SK-N-DZ (cell line): ENCODE results near the gene CSF3R.
"Not testable (repeated sequence)": the region's sequence is repeated elsewhere in the genome, so short reads cannot be mapped to it uniquely, and the experiment has no call there.

Source experiments
- DNase-seq: peaks from one replicate; pipeline ENCODE4 v3.0.0-alpha.2; 2015; ENCODE audit warnings: low spot score

Gene CSF3R

GRCh38 chr1:36513676-36514473 lies 31.2 kb upstream of the CSF3R start:
- no peak for DNase-seq

- DNase-seq = no peak
Observed at GRCh38 chr1:36512842-36513241, 30.1 kb upstream of the CSF3R start.

GRCh38 chr1:36511804-36512798 lies 29.4 kb upstream of the CSF3R start:
- no peak for DNase-seq

- DNase-seq = not testable (repeated sequence)
Observed at GRCh38 chr1:36511220-36511619, 28.5 kb upstream of the CSF3R start.

GRCh38 chr1:36510418-36510817 lies 27.7 kb upstream of the CSF3R start:
- DNase-seq = no peak

GRCh38 chr1:36508257-36508656 lies 25.5 kb upstream of the CSF3R start:
- no peak for DNase-seq

GRCh38 chr1:36506276-36506920 lies 23.7 kb upstream of the CSF3R start:
- DNase-seq = no peak

- DNase-seq = no peak
Observed at GRCh38 chr1:36503733-36504132, 21.0 kb upstream of the CSF3R start.

- DNase-seq = no peak
Observed at GRCh38 chr1:36503159-36503558, 20.4 kb upstream of the CSF3R start.

GRCh38 chr1:36502616-36503015 lies 19.9 kb upstream of the CSF3R start:
- no peak for DNase-seq

- not testable (repeated sequence) for DNase-seq
Observed at GRCh38 chr1:36501911-36502310, 19.2 kb upstream of the CSF3R start.

GRCh38 chr1:36497207-36497606 lies 14.5 kb upstream of the CSF3R start:
- DNase-seq = no peak

- no peak for DNase-seq
Observed at GRCh38 chr1:36494971-36495370, 12.3 kb upstream of the CSF3R start.

GRCh38 chr1:36493524-36493923 lies 10.8 kb upstream of the CSF3R start:
- no peak for DNase-seq

GRCh38 chr1:36492491-36492890 lies 9.8 kb upstream of the CSF3R start:
- DNase-seq = no peak

- not testable (repeated sequence) for DNase-seq
Observed at GRCh38 chr1:36489258-36490051, 6.7 kb upstream of the CSF3R start.

GRCh38 chr1:36487906-36488305 lies 5.2 kb upstream of the CSF3R start:
- no peak for DNase-seq

- DNase-seq = not testable (repeated sequence)
Observed at GRCh38 chr1:36487336-36487725, 4.6 kb upstream of the CSF3R start.

GRCh38 chr1:36486439-36487335 lies 4.0 kb upstream of the CSF3R start:
- no peak for DNase-seq

GRCh38 chr1:36486093-36486438 lies 3.4 kb upstream of the CSF3R start:
- DNase-seq = no peak
